GM18907 (cell line): ENCODE measurements around the gene PAQR7.
"Not testable (repeated sequence)": the region's sequence is repeated elsewhere in the genome, so short reads cannot be mapped to it uniquely, and the experiment has no call there.

Source experiments
- ATAC-seq: cut with Tn5 transposase; IDR thresholded peaks from one replicate; pipeline ENCODE4 v1.9.1; 2021; ENCODE audit warnings: mild to moderate bottlenecking, moderate library complexity; ENCODE audit not compliant: unreplicated experiment

PAQR7 gene

GRCh38 chr1:25854554-25854953 lies 21.0 kb downstream of the PAQR7 start:
- no peak for ATAC-seq

DNA sequence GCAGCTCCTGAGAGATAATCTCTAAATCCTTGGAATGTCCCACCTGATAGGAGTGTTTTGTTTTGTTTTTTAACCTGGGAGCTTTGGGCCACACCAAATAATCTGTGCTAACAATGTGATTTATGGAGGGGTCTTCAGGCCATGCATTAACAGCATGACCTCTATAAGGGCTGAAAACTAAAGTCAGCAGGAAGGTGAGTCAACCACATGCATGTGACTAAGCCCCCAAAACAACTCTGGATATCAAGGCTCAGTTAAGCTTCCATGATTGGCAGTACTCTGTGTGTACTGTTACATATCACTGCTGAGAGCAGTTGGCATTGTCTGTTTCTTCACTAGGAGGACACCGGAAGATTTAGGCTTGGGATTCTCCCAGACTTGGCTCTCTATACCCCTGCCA lies 27.0 kb downstream of the PAQR7 start:
- ATAC-seq = no peak

GRCh38 chr1:25847929-25848328 lies 27.6 kb downstream of the PAQR7 start:
- no peak for ATAC-seq

DNA sequence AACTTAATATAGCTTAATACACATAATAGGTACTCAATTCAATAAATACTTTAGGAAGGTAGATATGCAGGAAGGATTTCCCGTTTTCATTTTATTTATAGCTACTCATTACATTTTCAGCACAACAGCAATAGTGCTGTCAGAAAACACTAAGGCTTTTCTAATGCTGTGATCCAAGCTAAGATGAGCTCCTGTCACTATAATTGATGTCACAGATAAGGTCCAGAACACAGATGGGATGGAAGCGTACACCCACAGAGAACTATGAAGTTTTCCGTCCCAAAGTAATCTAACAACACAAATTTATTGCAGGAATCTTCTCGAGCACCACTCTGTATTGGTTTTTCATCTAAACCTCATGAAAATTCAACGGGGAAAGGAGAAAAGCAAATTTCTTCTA lies 29.8 kb downstream of the PAQR7 start:
- no peak for ATAC-seq

DNA sequence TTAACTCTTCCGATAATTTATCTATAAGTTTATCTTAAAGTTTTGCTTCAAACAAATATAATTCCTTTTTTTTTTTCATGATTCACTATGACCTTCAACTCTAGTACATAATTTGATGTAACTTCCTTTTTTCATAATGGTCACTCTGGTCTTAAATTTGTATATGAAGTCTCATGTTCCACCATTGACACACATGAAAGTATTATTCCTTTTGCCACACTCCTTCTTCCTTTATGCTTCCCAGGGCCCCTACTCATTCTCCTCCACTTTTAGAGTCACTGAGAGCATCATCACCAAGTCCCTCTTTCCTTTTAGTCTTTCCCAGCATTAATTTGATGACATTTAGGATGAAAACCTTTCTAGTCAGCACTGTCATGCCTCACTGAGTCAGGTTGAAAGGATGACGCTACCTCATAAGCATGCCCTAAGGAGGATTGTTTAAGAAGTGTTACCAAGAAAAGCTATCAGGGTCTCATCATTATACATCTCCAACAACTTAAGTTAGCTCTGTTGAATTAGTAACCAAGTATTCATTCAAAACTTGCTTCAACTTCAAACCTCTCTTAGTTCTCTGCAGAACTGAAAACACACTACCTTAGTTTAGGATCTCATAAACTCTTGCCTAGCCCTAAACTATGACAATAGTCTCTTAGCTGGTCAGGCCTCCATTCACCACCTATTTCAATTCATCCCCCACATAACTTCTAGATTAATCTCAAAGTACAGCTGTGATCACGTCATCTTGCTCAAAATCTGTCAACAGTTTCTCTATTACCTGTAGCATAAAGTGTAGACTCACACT lies 30.8 kb downstream of the PAQR7 start:
- ATAC-seq = no peak

DNA sequence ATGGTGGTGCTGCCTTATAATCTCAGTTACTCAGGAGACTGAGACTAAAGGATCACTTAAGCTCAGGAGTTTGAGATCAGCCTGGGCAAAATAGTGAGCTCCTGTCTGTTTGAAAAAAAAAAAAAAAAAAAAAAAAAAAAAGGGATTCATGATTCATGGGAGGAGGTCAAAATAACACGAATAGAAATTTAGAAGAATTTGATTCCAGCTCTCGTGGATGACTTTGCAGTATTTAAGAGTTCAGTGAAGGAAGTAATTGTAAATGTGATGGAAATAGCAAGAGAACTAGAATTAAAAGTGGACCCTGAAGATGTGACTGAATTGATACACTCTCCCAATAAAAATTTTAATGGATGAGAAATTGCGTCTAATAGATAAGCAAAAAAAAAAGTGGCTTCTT lies 32.0 kb downstream of the PAQR7 start:
- no peak for ATAC-seq

- not testable (repeated sequence) for ATAC-seq
These were observed 35.7 kb downstream of the PAQR7 start for GRCh38 chr1:25839808-25840207.

GRCh38 chr1:25837262-25837875 lies 38.1 kb downstream of the PAQR7 start:
- ATAC-seq = no peak

DNA sequence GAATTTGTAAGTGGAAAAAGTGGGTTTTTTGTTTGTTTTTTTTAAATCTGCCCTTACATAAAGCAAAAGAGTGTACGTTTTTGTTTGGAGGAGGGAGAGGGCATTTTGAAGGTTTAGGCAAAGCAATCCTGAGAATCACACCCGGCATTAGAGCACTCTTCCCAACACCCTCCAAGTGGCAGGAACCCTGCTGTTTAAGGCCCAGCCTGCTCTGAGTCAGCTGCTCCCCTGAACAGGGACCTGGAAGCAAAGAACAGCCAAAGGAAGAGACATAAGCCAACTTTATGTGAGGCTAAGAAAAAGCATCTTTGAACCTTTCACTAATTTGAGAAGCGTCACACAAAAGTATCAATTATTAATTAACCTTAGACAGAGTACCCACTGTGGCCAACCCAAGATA lies 38.8 kb downstream of the PAQR7 start:
- ATAC-seq = no peak

DNA sequence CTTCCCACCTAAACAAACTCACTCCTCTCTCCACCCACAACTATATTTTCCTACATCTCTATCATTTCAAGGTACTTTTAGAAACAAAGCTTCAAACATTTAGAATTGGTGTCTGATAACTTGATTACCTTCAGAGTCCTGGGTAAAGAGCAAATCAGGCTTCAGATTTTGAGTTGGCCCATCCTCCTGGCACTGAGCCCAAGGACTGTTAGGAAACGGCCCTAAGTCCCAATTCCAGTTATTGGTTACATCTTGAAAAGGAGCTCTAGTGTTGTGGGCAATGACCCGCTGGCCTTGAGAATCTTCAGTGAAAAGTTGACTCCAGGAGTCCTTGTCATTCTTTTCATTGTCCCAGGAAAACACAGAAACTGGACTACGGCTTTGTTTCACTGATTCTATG lies 40.6 kb downstream of the PAQR7 start:
- ATAC-seq = no peak

- no peak for ATAC-seq
These were observed 42.4 kb downstream of the PAQR7 start for GRCh38 chr1:25833158-25833557.

DNA sequence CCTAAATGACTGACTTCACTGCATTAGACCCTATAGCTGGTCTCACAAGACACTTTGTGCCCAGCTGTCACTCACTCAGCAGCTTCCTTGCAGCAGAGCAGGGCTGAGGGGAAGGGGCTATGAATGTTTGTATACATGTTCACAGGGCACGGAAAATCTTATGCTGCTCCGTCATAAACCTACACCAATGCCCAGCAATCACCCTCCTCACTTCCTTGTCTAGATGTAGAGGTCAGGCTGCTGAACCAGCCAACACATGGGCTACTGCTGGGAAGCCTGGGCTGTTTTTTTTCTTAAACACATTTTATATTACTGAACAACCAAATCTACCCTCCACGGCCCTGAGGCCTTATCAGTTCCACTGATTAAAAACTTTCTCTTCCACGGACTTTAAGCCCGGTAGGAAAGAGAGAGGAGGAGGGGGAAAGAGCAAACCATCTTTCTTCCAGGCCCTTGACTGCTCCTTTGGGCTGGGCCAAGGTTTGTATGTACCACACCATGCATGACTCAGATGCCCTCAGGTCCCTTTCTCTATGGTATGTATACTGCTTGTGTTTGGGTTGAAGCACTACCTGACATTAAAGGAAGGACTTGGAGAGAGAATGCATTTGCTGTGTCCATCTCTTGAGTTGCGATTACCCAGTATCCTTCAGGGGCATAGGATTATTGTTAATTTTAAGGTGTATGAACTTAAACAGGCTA lies 43.0 kb downstream of the PAQR7 start:
- ATAC-seq = no peak

- no peak for ATAC-seq
These were observed 43.8 kb downstream of the PAQR7 start for GRCh38 chr1:25831569-25832196.

- no peak for ATAC-seq
These were observed 46.5 kb downstream of the PAQR7 start for GRCh38 chr1:25829046-25829445.

DNA sequence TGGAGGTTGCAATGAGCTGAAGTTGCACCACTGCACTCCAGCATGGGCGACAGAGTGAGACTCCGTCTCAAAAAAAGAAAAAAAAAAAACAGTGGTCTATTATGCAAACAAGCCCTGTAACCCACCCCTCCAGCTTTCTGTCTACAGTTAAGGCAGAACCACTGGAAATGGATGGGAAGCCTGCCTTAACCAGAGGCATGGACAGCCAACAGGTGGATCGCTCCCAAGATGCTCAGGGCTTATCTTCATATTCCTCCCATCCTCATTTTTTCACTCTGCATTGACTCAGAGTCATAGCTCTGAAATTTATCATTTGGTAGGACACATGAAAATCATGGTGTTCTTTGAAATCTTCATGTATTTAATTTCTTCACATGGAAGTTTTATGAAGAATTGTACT lies 47.0 kb downstream of the PAQR7 start:
- ATAC-seq = no peak

DNA sequence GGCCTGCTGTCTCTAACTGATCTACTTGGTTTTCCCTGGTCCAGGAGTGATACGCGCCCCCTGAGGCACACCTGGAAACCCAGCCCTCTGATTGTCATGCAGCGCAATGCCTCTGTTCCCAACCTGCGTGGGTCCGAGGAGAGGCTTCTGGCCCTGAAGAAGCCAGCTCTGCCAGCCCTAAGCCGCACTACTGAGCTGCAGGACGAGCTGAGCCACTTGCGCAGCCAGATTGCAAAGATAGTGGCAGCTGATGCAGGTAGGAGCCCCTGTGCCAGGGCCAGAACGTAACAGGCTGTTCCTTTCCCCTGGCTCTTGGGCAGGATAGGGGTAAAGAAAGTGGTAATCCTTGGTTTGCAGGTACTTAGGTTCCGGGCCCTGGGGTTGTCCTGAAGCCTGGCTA lies 48.9 kb downstream of the PAQR7 start:
- no peak for ATAC-seq

- ATAC-seq = no peak
These were observed 49.9 kb downstream of the PAQR7 start for GRCh38 chr1:25825605-25826004.

DNA sequence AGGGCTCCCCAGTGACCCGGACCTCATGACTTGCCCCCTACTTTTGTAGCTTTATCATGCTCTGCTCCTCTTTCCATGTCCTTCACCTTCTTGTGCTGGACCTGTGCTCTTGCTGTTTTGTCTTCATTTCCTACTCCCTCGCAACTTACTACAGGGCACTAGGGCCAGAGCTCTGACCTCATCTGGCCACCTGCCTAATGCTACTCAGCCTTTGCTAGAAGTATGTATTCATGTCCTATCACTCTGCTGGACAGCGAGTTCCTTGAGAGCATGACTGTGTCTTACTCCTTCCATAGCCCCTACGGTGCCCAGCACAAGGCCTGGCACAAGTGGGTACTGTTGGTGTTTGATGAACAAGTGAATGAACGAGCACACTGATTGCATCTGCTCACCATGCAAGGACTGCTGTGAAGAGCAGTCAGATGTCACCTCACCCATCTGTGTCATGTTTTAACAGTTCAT lies 53.8 kb downstream of the PAQR7 start:
- no peak for ATAC-seq

- ATAC-seq = no peak
These were observed 54.4 kb downstream of the PAQR7 start for GRCh38 chr1:25821112-25821476.

DNA sequence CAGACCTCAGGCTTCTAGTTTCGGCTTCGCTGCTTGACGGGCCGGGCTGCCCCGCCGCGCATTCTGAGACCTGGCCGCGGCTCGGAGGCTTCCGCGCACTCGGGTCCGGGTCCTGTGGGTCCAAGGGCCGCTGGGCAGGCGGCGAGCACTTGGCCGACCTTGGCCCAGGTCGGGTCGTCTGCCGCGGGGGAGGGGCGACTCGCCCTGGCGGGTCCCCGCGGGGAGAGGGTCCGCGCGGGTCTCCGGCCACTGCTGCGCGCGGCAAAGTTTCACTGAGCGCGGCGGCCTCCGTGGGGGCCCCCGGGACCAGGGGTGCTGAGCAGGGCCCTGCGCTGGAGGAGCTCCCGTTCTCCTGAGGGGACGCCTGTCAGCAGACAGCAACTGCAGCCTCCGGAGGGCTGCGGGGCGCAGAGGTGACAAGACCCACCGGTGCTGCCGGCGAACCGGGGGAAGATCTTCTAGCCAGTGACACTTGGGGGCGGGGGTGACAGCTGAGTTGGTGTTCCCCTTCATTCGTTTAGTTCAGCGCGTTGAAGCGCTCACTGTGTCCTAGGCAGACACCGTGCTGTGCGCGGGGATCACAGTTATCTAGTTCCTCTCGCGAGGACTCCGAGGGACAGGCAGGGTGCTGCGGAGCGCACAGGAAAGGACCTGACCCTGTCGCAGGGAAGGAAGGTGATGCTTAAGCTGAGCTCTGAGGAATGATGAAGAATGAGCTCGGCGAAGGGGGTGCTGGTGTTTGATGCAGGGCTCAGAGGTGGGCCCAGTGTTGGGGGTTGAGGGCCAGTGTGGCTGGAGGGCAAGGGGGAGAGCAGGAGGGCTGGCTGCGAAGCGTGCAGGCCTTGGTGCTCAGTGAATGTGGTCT lies 55.0 kb downstream of the PAQR7 start:
- peak; percentile 50 for ATAC-seq
